ENCODE results near the gene STK33.

DNA sequence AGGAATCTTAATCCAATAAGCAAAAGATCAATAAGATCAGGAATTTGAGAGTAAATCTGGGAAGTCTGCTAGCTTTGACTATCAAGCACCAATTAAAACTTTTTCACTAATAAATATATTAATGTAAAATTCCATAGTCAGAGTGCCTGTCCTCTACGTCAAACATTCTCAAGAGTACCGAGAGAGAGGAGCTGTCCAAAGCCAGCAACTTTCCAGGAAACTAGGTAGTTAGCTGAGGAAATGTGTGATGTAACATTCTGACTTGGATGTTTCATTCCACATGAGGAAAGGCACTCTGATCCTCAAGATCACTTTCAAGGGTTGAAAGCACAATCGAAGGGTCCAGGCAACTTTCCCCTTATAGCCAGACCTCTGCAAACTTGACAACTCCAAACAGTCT lies 113.2 kb downstream of the STK33 start:
- TF ChIP-seq, protein P1, sequence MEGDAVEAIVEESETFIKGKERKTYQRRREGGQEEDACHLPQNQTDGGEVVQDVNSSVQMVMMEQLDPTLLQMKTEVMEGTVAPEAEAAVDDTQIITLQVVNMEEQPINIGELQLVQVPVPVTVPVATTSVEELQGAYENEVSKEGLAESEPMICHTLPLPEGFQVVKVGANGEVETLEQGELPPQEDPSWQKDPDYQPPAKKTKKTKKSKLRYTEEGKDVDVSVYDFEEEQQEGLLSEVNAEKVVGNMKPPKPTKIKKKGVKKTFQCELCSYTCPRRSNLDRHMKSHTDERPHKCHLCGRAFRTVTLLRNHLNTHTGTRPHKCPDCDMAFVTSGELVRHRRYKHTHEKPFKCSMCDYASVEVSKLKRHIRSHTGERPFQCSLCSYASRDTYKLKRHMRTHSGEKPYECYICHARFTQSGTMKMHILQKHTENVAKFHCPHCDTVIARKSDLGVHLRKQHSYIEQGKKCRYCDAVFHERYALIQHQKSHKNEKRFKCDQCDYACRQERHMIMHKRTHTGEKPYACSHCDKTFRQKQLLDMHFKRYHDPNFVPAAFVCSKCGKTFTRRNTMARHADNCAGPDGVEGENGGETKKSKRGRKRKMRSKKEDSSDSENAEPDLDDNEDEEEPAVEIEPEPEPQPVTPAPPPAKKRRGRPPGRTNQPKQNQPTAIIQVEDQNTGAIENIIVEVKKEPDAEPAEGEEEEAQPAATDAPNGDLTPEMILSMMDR (conservative IDR thresholded peaks at IDR 0.05): no peak
- no peak for TF ChIP-seq EZH2 (IDR thresholded peaks at IDR 0.05; ENCODE audit: low read depth)
